ENCODE data around the gene TM9SF1. TPM values are rescaled to one million over a fixed set of nuclear protein-coding genes. Genes with fewer than 3 reads are reported as not detected.

Gene TM9SF1
- total and polyA plus RNA-seq, 10 donors = 4.7 to 53.6 (median 34.5) TPM

DNA sequence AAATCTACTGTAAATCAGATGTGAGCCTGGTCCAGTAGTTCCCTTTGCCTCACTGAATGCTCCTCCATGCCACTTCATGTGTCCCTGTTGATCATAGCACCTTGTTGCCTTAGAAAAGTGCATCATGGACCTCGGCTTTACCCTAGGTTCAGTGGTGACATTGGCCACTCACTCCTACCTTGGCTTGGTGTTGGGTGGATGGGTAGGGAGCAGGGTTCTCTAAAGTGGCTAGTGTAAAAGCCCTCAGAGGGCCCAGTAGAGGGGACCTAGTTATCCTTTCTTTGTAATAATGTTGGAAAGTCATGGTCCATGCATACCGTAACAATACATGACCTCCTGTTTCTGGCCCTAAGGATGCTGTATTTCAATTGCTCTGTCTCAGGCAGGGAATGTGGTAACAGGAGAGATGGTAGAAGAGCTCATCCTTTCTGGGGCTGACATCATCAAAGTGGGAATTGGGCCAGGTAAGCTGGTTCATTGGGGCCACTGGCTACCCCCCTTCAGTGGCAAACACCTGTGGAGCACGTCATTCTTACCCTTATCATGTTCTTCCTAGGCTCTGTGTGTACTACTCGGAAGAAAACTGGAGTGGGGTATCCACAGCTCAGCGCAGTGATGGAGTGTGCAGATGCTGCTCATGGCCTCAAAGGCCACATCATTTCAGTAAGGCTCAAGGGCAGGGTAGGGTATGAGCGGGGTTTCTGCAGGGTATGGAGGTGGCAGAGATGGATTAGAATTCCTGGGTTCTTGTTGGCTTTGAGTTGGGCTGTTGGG, 41.6 kb upstream of the TM9SF1 start:
- no peak for DNase-seq
- peaks cover 47 to 94% (median 66%) of the 10 kb centered on the region in 6 donors for H3K4me1 ChIP-seq

DNA sequence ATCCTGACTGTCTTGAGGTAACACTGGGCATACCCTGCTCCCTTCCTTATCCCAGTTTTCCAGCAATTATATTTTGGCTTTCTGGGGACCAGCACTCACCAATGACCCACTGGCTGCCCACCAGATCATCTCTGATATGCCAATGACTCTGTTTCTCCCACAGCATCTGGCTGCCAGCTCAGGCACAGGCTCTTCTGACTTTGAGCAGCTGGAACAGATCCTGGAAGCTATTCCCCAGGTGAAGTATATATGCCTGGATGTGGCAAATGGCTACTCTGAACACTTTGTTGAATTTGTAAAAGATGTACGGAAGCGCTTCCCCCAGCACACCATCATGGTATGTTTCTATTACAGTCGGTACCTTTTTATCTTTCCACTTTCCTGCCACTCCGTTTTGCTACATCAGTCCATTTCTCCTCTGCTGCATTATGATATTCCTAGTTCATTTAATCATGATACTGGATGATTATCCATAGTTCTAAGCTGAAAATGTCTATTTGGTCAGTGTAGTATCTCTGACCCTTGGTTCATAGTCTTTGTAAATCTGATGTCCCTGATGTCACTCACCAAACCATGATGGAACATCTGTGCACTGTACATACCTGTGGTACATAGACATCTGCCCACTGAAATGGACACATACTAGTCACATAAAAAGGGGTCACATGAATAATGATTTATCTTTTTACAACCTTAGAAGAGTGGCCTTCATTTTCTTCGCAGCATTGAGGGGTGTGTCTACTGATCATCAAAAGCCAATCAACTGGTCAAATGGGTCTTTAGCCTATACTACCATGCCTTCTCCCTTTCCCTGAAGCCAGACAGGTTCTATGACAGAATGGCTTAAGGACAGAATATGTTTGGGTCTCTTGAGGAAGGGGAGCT, 40.8 kb upstream of the TM9SF1 start:
- Histone ChIP-seq H3K4me1 (peaks cover 46 to 94% (median 66%) of the 10 kb centered on the region in 6 donors), H3K9me3 (no peaks in the 10 kb centered on the region), H3K4me3 (no peak overlapping the region), H3K27me3 (replicated peaks in 1 of 7) (no peaks in the 10 kb centered on the region), H3K36me3 (peaks cover 3 to 74% (median 63%) of the 10 kb centered on the region in 6 donors), H3K27ac (peak overlapping the region in 2 of 8 donors; percentile 1 to 21)
- peak; percentile 45 for DNase-seq
- 92 to 96% (median 94%) methylated on average over 5 of the region's 5 CpGs for WGBS, 5 donors
- TF ChIP-seq, protein P1, sequence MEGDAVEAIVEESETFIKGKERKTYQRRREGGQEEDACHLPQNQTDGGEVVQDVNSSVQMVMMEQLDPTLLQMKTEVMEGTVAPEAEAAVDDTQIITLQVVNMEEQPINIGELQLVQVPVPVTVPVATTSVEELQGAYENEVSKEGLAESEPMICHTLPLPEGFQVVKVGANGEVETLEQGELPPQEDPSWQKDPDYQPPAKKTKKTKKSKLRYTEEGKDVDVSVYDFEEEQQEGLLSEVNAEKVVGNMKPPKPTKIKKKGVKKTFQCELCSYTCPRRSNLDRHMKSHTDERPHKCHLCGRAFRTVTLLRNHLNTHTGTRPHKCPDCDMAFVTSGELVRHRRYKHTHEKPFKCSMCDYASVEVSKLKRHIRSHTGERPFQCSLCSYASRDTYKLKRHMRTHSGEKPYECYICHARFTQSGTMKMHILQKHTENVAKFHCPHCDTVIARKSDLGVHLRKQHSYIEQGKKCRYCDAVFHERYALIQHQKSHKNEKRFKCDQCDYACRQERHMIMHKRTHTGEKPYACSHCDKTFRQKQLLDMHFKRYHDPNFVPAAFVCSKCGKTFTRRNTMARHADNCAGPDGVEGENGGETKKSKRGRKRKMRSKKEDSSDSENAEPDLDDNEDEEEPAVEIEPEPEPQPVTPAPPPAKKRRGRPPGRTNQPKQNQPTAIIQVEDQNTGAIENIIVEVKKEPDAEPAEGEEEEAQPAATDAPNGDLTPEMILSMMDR (IDR thresholded peaks at IDR 0.05 in 8 of 11, conservative IDR thresholded peaks at IDR 0.05 in 3 of 11) = no peak
- peak in 1 of 3 donors; percentile 23 for TF ChIP-seq POLR2AphosphoS5 (IDR thresholded peaks at IDR 0.05)
- intact Hi-C loops (cut with DNase I; ENCODE audit: low total_unique reads) = no loop called here

More for the DNA sequence above, 41.6 kb upstream of the TM9SF1 start:
- H3K9me3 ChIP-seq = no peaks in the 10 kb centered on the region
- H3K27me3 ChIP-seq (replicated peaks in 1 of 7) = no peaks in the 10 kb centered on the region
- intact Hi-C loops (cut with DNase I; ENCODE audit: low total_unique reads) = no loop called here
- H3K27ac ChIP-seq = no peak overlapping the region
- no peak overlapping the region for H3K4me3 ChIP-seq
- 96 to 99% (median 97%) methylated on average over 6 of the region's 6 CpGs for WGBS, 5 donors
- H3K36me3 ChIP-seq = peaks cover 3 to 81% (median 65%) of the 10 kb centered on the region in 6 donors
- TF ChIP-seq, protein P1 (IDR thresholded peaks at IDR 0.05 in 8 of 11, conservative IDR thresholded peaks at IDR 0.05 in 3 of 11) = no peak
- peak in 1 of 3 donors; percentile 42 for TF ChIP-seq POLR2AphosphoS5 (IDR thresholded peaks at IDR 0.05)

DNA sequence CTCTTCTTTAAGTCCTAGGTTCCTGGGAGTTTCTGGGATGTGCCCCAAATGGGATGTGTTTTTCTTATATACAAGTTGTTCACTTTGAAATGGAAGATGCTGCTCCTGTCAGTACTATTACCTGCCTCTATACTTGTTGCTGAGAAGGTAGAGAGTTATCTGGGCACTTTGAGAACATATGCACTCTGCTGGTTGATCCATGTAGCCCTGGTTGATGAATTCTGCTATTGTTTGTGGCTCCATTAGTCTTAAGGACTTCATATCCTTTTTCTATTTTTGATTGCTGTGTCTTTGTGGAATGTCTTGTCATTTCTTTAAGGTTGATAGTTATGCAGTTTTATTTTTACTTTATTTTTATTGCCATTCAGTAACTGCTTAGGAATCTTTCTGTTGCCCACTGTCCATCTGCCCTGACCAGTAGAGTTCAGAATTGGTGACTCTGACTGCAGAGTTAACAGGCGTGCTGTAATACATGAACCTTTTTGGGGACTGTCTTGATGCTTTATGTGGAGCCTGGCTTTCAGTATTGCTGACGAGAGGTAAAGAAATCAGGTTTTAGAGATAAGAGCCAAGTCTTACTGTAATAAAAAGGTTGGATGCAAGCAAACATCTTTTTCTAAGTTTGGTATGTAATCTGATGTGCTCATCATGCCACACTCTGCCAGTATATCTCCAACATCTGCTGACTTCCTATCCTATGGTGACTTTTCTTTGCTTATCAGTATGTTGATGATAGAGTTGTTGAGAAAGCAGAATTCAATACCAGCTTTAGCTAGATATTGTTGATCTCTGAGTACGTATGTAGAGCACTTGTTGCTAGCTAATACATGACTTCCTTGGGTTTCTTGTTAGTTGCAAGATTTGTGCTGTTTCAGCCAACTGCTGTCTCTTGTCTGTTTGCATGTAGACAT, 39.1 kb upstream of the TM9SF1 start:
- Histone ChIP-seq H3K4me1 (peaks cover 33 to 93% (median 61%) of the 10 kb centered on the region in 6 donors), H3K9me3 (no peaks in the 10 kb centered on the region), H3K27ac (peak overlapping the region in 5 of 8 donors; percentile 21 to 99 (median 95)), H3K4me3 (no peak overlapping the region), H3K36me3 (peaks cover 3 to 57% (median 46%) of the 10 kb centered on the region in 6 donors), H3K27me3 (replicated peaks in 1 of 7) (no peaks in the 10 kb centered on the region)
- 88 to 93% (median 90%) methylated on average over 3 of the region's 3 CpGs for WGBS, 5 donors
- intact Hi-C loops (cut with DNase I; ENCODE audit: low total_unique reads) = no loop called here
- no peak for DNase-seq
- no peak for TF ChIP-seq POLR2AphosphoS5 (IDR thresholded peaks at IDR 0.05)
- TF ChIP-seq POLR2A (IDR thresholded peaks at IDR 0.05) = no peak
- TF ChIP-seq, protein P1 (IDR thresholded peaks at IDR 0.05 in 8 of 11, conservative IDR thresholded peaks at IDR 0.05 in 3 of 11) = no peak
